Effector CD8-positive, alpha-beta T cell (primary cell): ENCODE data around the gene SETBP1.

Experiments
- DNase-seq: peaks from one replicate; lab custom pipeline; 2025; lab: John Stamatoyannopoulos, UW

Gene SETBP1

GRCh38 chr18:45110577-45111501 lies 430.2 kb downstream of the SETBP1 start:
- no peak for DNase-seq

- no peak for DNase-seq
These were observed 430.8 kb downstream of the SETBP1 start for GRCh38 chr18:45111502-45111848.

GRCh38 chr18:45112682-45113081 lies 432.0 kb downstream of the SETBP1 start:
- DNase-seq: no peak

- DNase-seq: no peak
These were observed 435.4 kb downstream of the SETBP1 start for GRCh38 chr18:45116116-45116515.
